K562 (cell line): ENCODE results near the gene CLEC12A. TPM values are rescaled to one million over a fixed set of nuclear protein-coding genes. Genes with fewer than 3 reads are reported as not detected.

Experiments used
- ATAC-seq: fragments of 200-7000 bp; cut with Tn5 transposase; 3 replicates; pipeline ENCODE4 v1.9.1; 2020; ENCODE audit warnings: moderate library complexity
- BruUV-seq: library from RNA; stranded (reverse); fragments of 400-500 nt; replicated peaks from 2 replicates; lab custom pipeline; 2021; lab: Mats Ljungman, UMichigan
- CTCF ChIA-PET: fragments of 300-600 bp; formaldehyde crosslinking; extraction: SDS; loops from one replicate; lab custom pipeline; 2021; ENCODE audit warnings: low intra/inter-chr PET ratio; lab: Yijun Ruan, JAX
- POLR2A ChIA-PET: fragments of 300-600, 350-650 bp; sonication (Branson Sonifier 250); formaldehyde crosslinking; extraction: SDS; loops from one replicate; lab custom pipeline; 2021; ENCODE audit warnings: antibody characterized with exemption, inconsistent platforms; lab: Yijun Ruan, JAX
- DNase-seq, 4 experiments: peaks; one replicate each; pipeline versions ENCODE4 v3.0.0 to v3.0.0-alpha.2; 2011 to 2018; ENCODE audit warnings: low spot score in 3 of 4, mixed read lengths in 3 of 4; ENCODE audit errors: extremely low read depth in 1 of 4
- FAIRE-seq: peaks from 2 replicates; lab custom pipeline; 2011; peaks lifted over from hg19 to GRCh38; lab: Jason Lieb, UNC
- H2AFZ ChIP-seq: 2 replicates; pipeline ENCODE4 v1.6.0; 2011; ENCODE audit warnings: low read depth, low read length, control low read depth, inconsistent platforms
- H3K27ac ChIP-seq: fragments of 200-600 bp; 3 replicates; pipeline ENCODE4 v1.8.0; 2011; ENCODE audit warnings: low read depth, mild to moderate bottlenecking, control low read depth, inconsistent platforms, low read length, moderate library complexity, mixed read lengths; ENCODE audit errors: extremely low read depth
- H3K27me3 ChIP-seq, 2 experiments: fragments of 300-600 bp in 1 of 2; 2 replicates in 1 of 2; 3 replicates in 1 of 2; pipeline versions ENCODE4 v1.6.0 to v1.8.0; 2011; ENCODE audit warnings: inconsistent platforms in 2 of 2, low read length in 2 of 2, mild to moderate bottlenecking in 1 of 2, mixed read lengths in 1 of 2, moderate library complexity in 1 of 2; ENCODE audit not compliant: control insufficient read depth in 2 of 2, insufficient read depth in 2 of 2
- H3K36me3 ChIP-seq: fragments of 300-600 bp; 3 replicates; pipeline ENCODE4 v1.8.0; 2011; ENCODE audit warnings: mild to moderate bottlenecking, low read length, inconsistent platforms; ENCODE audit not compliant: control insufficient read depth, insufficient read depth
- H3K4me1 ChIP-seq, 2 experiments: fragments of 200-600 bp in 1 of 2; replicated peaks in 1 of 2; 2 replicates in 1 of 2; 3 replicates in 1 of 2; pipeline versions ENCODE4 v1.5.1 to v1.8.0; 2011; ENCODE audit warnings: inconsistent platforms in 2 of 2, low read length in 2 of 2, mild to moderate bottlenecking in 1 of 2, mixed read lengths in 1 of 2, moderate library complexity in 1 of 2; ENCODE audit not compliant: control insufficient read depth in 2 of 2, insufficient read depth in 2 of 2
- H3K4me2 ChIP-seq: 2 replicates; pipeline ENCODE4 v1.6.1; 2011; ENCODE audit warnings: low read length, control low read depth, inconsistent platforms, mixed read lengths; ENCODE audit not compliant: insufficient read depth
- H3K4me3 ChIP-seq: fragments of 200-600 bp; sonication (generic), shearing (Covaris generic); 2 replicates; pipeline ENCODE4 v1.5.1; 2016; ENCODE audit warnings: control low read depth, inconsistent platforms
- H3K79me2 ChIP-seq: fragments of 200-600 bp; 3 replicates; pipeline ENCODE4 v1.8.0; 2011; ENCODE audit warnings: low read length, inconsistent platforms; ENCODE audit not compliant: control insufficient read depth, insufficient read depth
- H3K9ac ChIP-seq, 2 experiments: 2 replicates each; pipeline versions ENCODE4 v1.6.0 to v1.6.1; 2011; ENCODE audit warnings: low read depth in 2 of 2, low read length in 2 of 2, control low read depth in 1 of 2, inconsistent platforms in 1 of 2, mild to moderate bottlenecking in 1 of 2, mixed read lengths in 1 of 2; ENCODE audit not compliant: insufficient read depth in 1 of 2
- H3K9me1 ChIP-seq: one replicate; pipeline ENCODE4 v1.6.0; 2011; ENCODE audit warnings: inconsistent platforms, mild to moderate bottlenecking, low read length, moderate library complexity; ENCODE audit not compliant: control insufficient read depth, insufficient read depth
- H3K9me3 ChIP-seq: replicated peaks from 2 replicates; pipeline ENCODE4 v1.5.1; 2011; ENCODE audit warnings: low read depth, low read length, inconsistent platforms; ENCODE audit not compliant: control insufficient read depth, insufficient read depth
- H4K20me1 ChIP-seq: replicated peaks from 2 replicates; pipeline ENCODE4 v1.6.1; 2011; ENCODE audit warnings: low read length, inconsistent platforms, mixed read lengths; ENCODE audit not compliant: control insufficient read depth, insufficient read depth
- BDP1 ChIP-seq: IDR thresholded peaks from 3 replicates; pipeline ENCODE4 v1.6.1; 2011; ENCODE audit not compliant: insufficient read length, insufficient read depth
- CBFA2T2 ChIP-seq: fragments of 450-650 bp; conservative IDR thresholded peaks from 2 replicates; pipeline ENCODE4 v1.6.1; 2017; ENCODE audit warnings: mild to moderate bottlenecking
- CBX8 ChIP-seq: fragments of 200-600 bp; sonication (generic); IDR thresholded peaks from 2 replicates; pipeline ENCODE4 v1.6.1; 2012; ENCODE audit warnings: borderline replicate concordance, mixed run types, low read depth, mild to moderate bottlenecking, moderate library complexity, mixed read lengths, low read length, control low read depth, inconsistent platforms; ENCODE audit not compliant: poor library complexity, severe bottlenecking; ENCODE audit errors: extremely low read depth
- CCAR2 ChIP-seq: fragments of 200-400 bp; formaldehyde crosslinking; IDR thresholded peaks from 2 replicates; pipeline ENCODE4 v1.6.1; 2017; ENCODE audit warnings: mild to moderate bottlenecking, low read depth, low read length
- HMGN3 ChIP-seq: IDR thresholded peaks from 2 replicates; pipeline ENCODE4 v1.6.1; 2011; ENCODE audit warnings: borderline replicate concordance, low read depth, mild to moderate bottlenecking, mixed read lengths, low read length; ENCODE audit not compliant: insufficient read length; ENCODE audit errors: extremely low read depth
- MEF2D ChIP-seq: conservative IDR thresholded peaks from 2 replicates; pipeline ENCODE4 v1.6.1; 2016; ENCODE audit warnings: low read depth, missing genetic modification characterization, missing compliant biosample characterization
- POLR3G ChIP-seq: IDR thresholded peaks from 2 replicates; pipeline ENCODE4 v1.6.1; 2011; ENCODE audit not compliant: insufficient read length, insufficient replicate concordance; ENCODE audit errors: extremely low read depth
- RAD51 ChIP-seq: fragments of 450-650 bp; IDR thresholded peaks from 2 replicates; pipeline ENCODE4 v1.7.1; 2016; ENCODE audit warnings: low read depth, mild to moderate bottlenecking, borderline replicate concordance
- STAT5B ChIP-seq: fragments of 250-450 bp; sonication (Bioruptor Pico); IDR thresholded peaks from 2 replicates; pipeline ENCODE4 v1.8.0; 2021; ENCODE audit warnings: mild to moderate bottlenecking, inconsistent platforms
- ZBTB8A ChIP-seq: fragments of 450-650 bp; IDR thresholded peaks from 2 replicates; pipeline ENCODE4 v1.6.1; 2018; ENCODE audit warnings: mild to moderate bottlenecking, moderate library complexity; ENCODE audit not compliant: partially characterized antibody
- WGBS: fragments of 100-300 bp; shearing (Covaris generic); methylation state at CpG from one replicate; pipeline ENCODE4 v1.1.6; 2016; ENCODE audit warnings: low coverage, mixed read lengths; ENCODE audit not compliant: insufficient coverage; ENCODE audit errors: missing lambda C conversion rate; 5-methylcytosine and 5-hydroxymethylcytosine counted together
- in situ Hi-C: fragments of 300-500 bp; cut with MboI; formaldehyde crosslinking; loops from 4 replicates; pipeline ENCODE4 v1.15.0; 2018; ENCODE audit warnings: inconsistent platforms, mixed read lengths
- intact Hi-C: fragments of 100-400 bp; cut with micrococcal nuclease; formaldehyde crosslinking; loops from 2 replicates; pipeline ENCODE4 v1.14.2; 2022
- polyA plus RNA-seq, 8 experiments: library from polyadenylated mRNA; depleted of rRNA in 4 of 8; stranded (reverse) in 5 of 8; unstranded in 3 of 8; fragments of >200 nt; fragmentation: Nextera tagmentation in 2 of 8; fragmentation: Illumina TruSeq in 1 of 8; extraction: Ambion mirVana in 2 of 8; extraction: Trizol in 1 of 8; gene quantifications; 2 replicates each; pipeline versions ENCODE4 v1.2.1 to v1.2.3, GENCODE V29; 2011 to 2014; ENCODE audit warnings: inconsistent platforms in 1 of 8, missing spikeins in 1 of 8
- total RNA-seq, 7 experiments: library from RNA; depleted of rRNA in 6 of 7; stranded (reverse); fragments of >200 nt in 6 of 7; fragmentation: Illumina TruSeq in 2 of 7; extraction: Trizol in 2 of 7; gene quantifications; 2 replicates each; pipeline versions ENCODE4 v1.2.1 to v1.2.3, GENCODE V29; 2011 to 2021; ENCODE audit warnings: low replicate concordance in 1 of 7
- TF ChIP-seq, protein P1 (sequence below): fragments of 250-450 bp; sonication (Bioruptor Pico); IDR thresholded peaks from 2 replicates; pipeline ENCODE4 v1.5.0; 2021
- TF ChIP-seq, protein P2 (sequence below): IDR thresholded peaks from 3 replicates; pipeline ENCODE4 v1.6.1; 2011; ENCODE audit warnings: borderline replicate concordance, mild to moderate bottlenecking, moderate library complexity; ENCODE audit not compliant: insufficient read length; ENCODE audit errors: extremely low read depth

CLEC12A gene
- total and polyA plus RNA-seq, 9 of the 15 experiments (the other 6 are each of a cell fraction or from before 2014, with no cell fraction given): not detected

GRCh38 chr12:9980126-9980525, 8.9 kb downstream of the CLEC12A start:
- no TSS peak for BruUV-seq
- Histone ChIP-seq H3K4me2 (no peak overlapping the region), H2AFZ (no peak overlapping the region), H3K9me3 (no peaks in the 10 kb centered on the region), H3K36me3 (no peaks in the 10 kb centered on the region), H4K20me1 (no peaks in the 10 kb centered on the region), H3K79me2 (no peaks in the 10 kb centered on the region), H3K9ac (no peak overlapping the region), H3K4me3 (no peak overlapping the region), H3K9me1 (no peaks in the 10 kb centered on the region), H3K4me1 (no peaks in the 10 kb centered on the region), H3K27me3 (no peaks in the 10 kb centered on the region), H3K27ac (no peak overlapping the region)
- no peak for FAIRE-seq
- no peak for DNase-seq
- in situ Hi-C loops: no loop called here
- ChIA-PET POLR2A (no interaction called here), CTCF (no interaction called here)
- intact Hi-C loops: no loop called here
- 0% methylated on average over 1 of the region's 3 CpGs for WGBS
- no peak for ATAC-seq
- TF ChIP-seq CBFA2T2 (no peak), CCAR2 (no peak)
- TF ChIP-seq, protein P1, sequence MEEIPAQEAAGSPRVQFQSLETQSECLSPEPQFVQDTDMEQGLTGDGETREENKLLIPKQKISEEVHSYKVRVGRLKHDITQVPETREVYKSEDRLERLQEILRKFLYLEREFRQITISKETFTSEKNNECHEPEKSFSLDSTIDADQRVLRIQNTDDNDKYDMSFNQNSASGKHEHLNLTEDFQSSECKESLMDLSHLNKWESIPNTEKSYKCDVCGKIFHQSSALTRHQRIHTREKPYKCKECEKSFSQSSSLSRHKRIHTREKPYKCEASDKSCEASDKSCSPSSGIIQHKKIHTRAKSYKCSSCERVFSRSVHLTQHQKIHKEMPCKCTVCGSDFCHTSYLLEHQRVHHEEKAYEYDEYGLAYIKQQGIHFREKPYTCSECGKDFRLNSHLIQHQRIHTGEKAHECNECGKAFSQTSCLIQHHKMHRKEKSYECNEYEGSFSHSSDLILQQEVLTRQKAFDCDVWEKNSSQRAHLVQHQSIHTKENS (CRISPR knock-in tag): no peak

- no peak for FAIRE-seq
- intact Hi-C loops: loop anchor here (10.0 kb wide), 1 partner anchor 57 kb away; the partner anchor contains the start of gene CLEC2A
- ATAC-seq: no peak
- TF ChIP-seq STAT5B: no peak
- TF ChIP-seq BDP1: no peak
- TF ChIP-seq CBX8: no peak
- TF ChIP-seq RAD51: no peak
- TF ChIP-seq MEF2D (tag): no peak
- TF ChIP-seq POLR3G: no peak
- no peak for TF ChIP-seq ZBTB8A
- TF ChIP-seq, protein P2, sequence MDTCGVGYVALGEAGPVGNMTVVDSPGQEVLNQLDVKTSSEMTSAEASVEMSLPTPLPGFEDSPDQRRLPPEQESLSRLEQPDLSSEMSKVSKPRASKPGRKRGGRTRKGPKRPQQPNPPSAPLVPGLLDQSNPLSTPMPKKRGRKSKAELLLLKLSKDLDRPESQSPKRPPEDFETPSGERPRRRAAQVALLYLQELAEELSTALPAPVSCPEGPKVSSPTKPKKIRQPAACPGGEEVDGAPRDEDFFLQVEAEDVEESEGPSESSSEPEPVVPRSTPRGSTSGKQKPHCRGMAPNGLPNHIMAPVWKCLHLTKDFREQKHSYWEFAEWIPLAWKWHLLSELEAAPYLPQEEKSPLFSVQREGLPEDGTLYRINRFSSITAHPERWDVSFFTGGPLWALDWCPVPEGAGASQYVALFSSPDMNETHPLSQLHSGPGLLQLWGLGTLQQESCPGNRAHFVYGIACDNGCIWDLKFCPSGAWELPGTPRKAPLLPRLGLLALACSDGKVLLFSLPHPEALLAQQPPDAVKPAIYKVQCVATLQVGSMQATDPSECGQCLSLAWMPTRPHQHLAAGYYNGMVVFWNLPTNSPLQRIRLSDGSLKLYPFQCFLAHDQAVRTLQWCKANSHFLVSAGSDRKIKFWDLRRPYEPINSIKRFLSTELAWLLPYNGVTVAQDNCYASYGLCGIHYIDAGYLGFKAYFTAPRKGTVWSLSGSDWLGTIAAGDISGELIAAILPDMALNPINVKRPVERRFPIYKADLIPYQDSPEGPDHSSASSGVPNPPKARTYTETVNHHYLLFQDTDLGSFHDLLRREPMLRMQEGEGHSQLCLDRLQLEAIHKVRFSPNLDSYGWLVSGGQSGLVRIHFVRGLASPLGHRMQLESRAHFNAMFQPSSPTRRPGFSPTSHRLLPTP: no peak
- TF ChIP-seq HMGN3: no peak
Observed at GRCh38 chr12:9991876-9992275, 20.7 kb downstream of the CLEC12A start.

More at GRCh38 chr12:9991876-9992275, 20.7 kb downstream of the CLEC12A start:
- ChIA-PET CTCF (no interaction called here), POLR2A (no interaction called here)
- Histone ChIP-seq H3K4me1 (no peaks in the 10 kb centered on the region), H3K9me3 (no peaks in the 10 kb centered on the region), H3K9ac (no peak overlapping the region), H3K9me1 (no peaks in the 10 kb centered on the region), H3K4me2 (no peak overlapping the region), H3K27me3 (no peaks in the 10 kb centered on the region), H2AFZ (no peak overlapping the region), H3K36me3 (no peaks in the 10 kb centered on the region), H3K27ac (no peak overlapping the region), H3K79me2 (no peaks in the 10 kb centered on the region), H3K4me3 (no peak overlapping the region), H4K20me1 (no peaks in the 10 kb centered on the region)
- BruUV-seq: no TSS peak
- in situ Hi-C loops: no loop called here
- 4% methylated on average over 3 of the region's 3 CpGs for WGBS
- DNase-seq: no peak
